Panc1 (cell line): Measurements from ENCODE around the gene NBDY.

ENCODE experiments used
- POLR2AphosphoS5 ChIP-seq: IDR thresholded peaks from 2 replicates; pipeline ENCODE4 v1.6.1; 2012; ENCODE audit warnings: mild to moderate bottlenecking, low read depth, low read length, moderate library complexity
- SIN3A ChIP-seq: IDR thresholded peaks from 2 replicates; pipeline ENCODE4 v1.6.1; 2012; ENCODE audit warnings: low read depth, mild to moderate bottlenecking, low read length, moderate library complexity, borderline replicate concordance; ENCODE audit not compliant: insufficient read depth
- TCF7L2 ChIP-seq: IDR thresholded peaks from 2 replicates; pipeline ENCODE4 v1.6.1; 2011; ENCODE audit warnings: mild to moderate bottlenecking, low read depth, low read length, inconsistent platforms
- TF ChIP-seq, protein P1 (sequence below): fragments of 450-650 bp; IDR thresholded peaks from 2 replicates; pipeline ENCODE4 v1.5.1; 2017; ENCODE audit warnings: mild to moderate bottlenecking
- TF ChIP-seq, protein P2 (sequence below), 2 experiments: IDR thresholded peaks; 2 replicates each; pipeline ENCODE4 v1.6.1; 2011 to 2012; ENCODE audit warnings: low read depth in 2 of 2, control low read depth in 1 of 2, low read length in 1 of 2, mild to moderate bottlenecking in 1 of 2, moderate library complexity in 1 of 2; ENCODE audit not compliant: insufficient read depth in 1 of 2

DNA sequence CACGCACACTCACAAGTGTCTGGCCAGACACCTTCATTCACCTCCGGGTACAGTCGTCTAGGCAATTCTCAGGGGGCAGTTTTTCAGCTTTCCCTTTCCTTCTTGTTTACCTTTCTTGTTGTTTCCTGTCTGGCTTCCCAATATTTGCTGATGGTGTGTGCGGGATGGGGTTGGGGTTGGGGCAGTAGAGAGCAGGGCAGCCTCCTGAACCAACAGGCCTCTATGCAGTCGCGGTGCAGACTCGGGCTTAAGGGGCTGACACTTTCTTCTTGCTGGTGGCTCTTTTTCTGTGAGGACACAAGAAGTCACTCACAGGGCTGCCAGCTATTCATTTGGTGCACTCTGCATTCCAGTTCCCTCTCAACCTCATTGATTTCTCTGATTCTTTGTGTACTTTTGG lies 56.4 kb downstream of the NBDY start:
- TF ChIP-seq, protein P1, sequence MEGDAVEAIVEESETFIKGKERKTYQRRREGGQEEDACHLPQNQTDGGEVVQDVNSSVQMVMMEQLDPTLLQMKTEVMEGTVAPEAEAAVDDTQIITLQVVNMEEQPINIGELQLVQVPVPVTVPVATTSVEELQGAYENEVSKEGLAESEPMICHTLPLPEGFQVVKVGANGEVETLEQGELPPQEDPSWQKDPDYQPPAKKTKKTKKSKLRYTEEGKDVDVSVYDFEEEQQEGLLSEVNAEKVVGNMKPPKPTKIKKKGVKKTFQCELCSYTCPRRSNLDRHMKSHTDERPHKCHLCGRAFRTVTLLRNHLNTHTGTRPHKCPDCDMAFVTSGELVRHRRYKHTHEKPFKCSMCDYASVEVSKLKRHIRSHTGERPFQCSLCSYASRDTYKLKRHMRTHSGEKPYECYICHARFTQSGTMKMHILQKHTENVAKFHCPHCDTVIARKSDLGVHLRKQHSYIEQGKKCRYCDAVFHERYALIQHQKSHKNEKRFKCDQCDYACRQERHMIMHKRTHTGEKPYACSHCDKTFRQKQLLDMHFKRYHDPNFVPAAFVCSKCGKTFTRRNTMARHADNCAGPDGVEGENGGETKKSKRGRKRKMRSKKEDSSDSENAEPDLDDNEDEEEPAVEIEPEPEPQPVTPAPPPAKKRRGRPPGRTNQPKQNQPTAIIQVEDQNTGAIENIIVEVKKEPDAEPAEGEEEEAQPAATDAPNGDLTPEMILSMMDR, result no peak
- no peak for TF ChIP-seq SIN3A
- TF ChIP-seq POLR2AphosphoS5, result no peak
- TF ChIP-seq, protein P2, sequence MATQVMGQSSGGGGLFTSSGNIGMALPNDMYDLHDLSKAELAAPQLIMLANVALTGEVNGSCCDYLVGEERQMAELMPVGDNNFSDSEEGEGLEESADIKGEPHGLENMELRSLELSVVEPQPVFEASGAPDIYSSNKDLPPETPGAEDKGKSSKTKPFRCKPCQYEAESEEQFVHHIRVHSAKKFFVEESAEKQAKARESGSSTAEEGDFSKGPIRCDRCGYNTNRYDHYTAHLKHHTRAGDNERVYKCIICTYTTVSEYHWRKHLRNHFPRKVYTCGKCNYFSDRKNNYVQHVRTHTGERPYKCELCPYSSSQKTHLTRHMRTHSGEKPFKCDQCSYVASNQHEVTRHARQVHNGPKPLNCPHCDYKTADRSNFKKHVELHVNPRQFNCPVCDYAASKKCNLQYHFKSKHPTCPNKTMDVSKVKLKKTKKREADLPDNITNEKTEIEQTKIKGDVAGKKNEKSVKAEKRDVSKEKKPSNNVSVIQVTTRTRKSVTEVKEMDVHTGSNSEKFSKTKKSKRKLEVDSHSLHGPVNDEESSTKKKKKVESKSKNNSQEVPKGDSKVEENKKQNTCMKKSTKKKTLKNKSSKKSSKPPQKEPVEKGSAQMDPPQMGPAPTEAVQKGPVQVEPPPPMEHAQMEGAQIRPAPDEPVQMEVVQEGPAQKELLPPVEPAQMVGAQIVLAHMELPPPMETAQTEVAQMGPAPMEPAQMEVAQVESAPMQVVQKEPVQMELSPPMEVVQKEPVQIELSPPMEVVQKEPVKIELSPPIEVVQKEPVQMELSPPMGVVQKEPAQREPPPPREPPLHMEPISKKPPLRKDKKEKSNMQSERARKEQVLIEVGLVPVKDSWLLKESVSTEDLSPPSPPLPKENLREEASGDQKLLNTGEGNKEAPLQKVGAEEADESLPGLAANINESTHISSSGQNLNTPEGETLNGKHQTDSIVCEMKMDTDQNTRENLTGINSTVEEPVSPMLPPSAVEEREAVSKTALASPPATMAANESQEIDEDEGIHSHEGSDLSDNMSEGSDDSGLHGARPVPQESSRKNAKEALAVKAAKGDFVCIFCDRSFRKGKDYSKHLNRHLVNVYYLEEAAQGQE (IDR thresholded peaks at IDR 0.05; ENCODE audit: insufficient read depth in 1 of 2, low read depth in 2 of 2, low read length in 1 of 2), result no peak
- TF ChIP-seq TCF7L2, result no peak
